Stimulated activated CD8-positive, alpha-beta memory T cell treated with anti-CD3 and anti-CD28 coated beads, Interleukin-7, amount 100 ng/mL, for 4 hours (primary cell): Measurements from ENCODE around the gene MPHOSPH9.
"Not testable (repeated sequence)": the region's sequence is repeated elsewhere in the genome, so short reads cannot be mapped to it uniquely, and the experiment has no call there.

Source experiments
- DNase-seq, 2 donors: peaks; one replicate each; pipeline ENCODE4 v3.0.0-alpha.2; 2020; ENCODE audit warnings: low read depth in 2 of 2

The MPHOSPH9 gene

GRCh38 chr12:123260081-123260480, 27.1 kb upstream of the MPHOSPH9 start:
- no peak for DNase-seq

- DNase-seq, result no peak
Observed at GRCh38 chr12:123258593-123258992, 25.7 kb upstream of the MPHOSPH9 start.

- DNase-seq, result no peak
Observed at GRCh38 chr12:123254853-123255446, 22.0 kb upstream of the MPHOSPH9 start.

GRCh38 chr12:123253641-123254459, 20.9 kb upstream of the MPHOSPH9 start:
- no peak for DNase-seq

DNA sequence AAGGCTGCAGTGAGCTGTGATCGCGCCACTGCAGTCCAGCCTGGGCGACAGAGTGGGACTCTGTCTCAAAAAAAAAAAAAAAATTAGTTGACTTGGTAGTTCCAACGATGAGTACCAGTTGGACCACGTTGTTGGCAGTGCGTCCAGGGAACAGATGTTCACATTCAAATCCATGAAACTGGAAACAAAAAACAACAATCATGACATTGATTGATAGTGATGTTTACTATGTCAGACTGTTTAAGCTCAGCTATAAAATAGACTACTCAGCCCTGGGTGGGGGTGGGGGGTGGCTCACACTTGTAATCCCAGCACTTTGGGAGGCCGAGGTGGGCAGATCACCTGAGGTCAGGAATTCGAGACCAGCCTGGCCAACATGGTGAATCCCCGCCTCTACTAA, 19.4 kb upstream of the MPHOSPH9 start:
- not testable (repeated sequence) for DNase-seq

DNA sequence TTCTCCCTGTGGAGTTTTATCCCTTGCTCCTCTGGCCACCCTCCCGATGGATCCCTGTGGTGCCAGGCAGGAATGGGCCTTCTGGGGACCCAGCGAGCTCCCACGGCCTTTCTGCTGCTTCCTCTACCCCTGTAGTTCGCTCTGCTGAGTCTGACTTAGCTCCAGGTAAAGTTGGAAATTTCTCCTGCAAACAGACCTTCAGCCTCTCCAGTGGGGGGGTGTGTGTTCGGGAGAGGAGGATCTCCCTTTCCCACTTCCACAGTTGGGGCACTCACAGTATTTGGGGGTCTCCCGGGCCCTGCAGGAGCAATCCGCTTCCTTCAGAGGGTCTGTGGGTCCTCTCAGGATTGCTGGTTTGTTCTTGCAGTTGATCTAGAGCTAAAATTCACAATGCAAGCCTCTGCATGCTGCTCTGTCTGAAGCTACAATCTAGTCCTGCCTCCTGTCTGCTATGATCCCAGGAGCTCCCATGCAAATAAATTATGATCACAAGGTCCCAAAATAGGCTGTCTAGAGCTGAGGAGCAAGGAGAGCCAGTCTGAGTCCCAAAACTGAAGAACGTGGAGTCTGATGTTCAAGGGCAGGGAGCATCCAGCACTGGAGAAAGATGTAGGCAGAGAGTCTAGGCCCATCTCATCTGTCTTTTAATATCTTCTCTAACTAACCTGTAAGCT, 18.6 kb upstream of the MPHOSPH9 start:
- no peak for DNase-seq

DNA sequence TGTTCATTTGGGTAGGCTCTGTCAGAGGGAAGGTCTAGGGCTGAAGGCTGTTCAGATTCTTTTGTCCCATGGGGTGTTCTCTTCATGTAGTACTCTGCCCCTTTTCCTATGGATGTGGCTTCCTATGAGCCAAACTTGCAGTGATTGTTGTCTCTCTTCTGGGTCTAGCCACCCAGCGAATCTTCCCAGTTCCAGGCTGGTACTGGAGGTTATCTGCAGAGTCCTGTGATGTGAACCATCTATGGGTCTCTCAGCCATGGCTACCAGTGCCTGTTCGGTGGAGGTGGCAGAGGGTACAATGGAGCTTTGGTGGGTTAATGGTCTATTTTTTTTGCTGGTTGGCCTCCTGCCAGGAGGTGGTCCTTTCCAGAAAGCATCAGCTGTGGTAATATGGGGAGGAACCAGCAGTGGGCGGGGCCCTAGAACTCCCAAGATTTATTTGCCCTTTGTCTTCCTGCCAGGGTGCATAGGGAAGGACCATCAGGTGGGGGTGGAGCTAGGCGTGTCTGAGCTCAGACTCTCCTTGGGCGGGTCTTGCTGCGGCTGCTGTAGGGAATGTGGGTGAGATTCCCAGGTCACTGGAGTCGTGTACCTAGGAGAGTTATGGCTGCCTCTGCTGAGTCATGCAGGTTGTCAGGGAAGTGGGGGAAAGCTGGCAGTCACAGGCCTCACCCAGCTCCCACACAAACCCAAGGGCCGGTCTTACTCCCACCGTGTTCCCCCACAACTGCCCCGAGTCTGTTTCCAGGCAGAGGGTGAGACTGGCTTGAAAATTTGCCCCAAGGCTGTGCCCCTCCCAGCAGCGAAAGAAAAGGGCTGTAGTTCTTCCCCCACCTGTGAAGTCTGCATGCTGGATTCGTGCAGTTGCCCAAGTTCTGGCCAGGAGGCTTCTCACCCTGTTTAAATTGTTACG, 17.8 kb upstream of the MPHOSPH9 start:
- DNase-seq, result no peak

- not testable (repeated sequence) for DNase-seq
Observed at GRCh38 chr12:123248996-123249741, 16.2 kb upstream of the MPHOSPH9 start.

GRCh38 chr12:123248129-123248528, 15.2 kb upstream of the MPHOSPH9 start:
- DNase-seq, result not testable (repeated sequence)

- no peak for DNase-seq
Observed at GRCh38 chr12:123245678-123246077, 12.7 kb upstream of the MPHOSPH9 start.

DNA sequence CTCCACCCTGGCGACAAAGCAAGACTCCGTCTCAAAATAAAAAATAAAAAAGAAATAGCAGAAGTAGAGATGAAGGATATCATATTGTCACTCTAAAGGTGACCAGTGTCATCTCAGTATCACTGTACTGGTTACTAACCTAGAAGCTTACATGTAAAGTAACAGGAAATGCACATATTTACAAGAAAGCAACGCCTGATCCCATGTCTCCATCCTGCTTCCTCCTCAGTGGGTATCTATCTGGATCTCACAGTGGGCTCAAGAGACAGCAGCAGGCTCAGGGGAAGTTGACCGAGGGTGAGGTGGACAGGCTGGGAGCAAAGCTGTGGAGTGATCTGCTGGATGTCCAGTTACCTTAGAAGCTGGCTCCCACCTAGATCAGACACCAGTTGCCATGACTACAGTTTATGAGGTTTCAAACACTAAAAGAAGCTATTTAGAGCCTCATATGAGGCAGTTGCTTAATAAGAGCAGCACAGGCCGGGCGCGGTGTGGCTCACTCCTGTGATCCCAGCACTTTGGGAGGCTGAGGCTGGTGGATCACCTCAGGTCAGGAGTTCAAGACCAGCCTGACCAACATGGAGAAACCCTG, 10.8 kb upstream of the MPHOSPH9 start:
- DNase-seq, result no peak

DNA sequence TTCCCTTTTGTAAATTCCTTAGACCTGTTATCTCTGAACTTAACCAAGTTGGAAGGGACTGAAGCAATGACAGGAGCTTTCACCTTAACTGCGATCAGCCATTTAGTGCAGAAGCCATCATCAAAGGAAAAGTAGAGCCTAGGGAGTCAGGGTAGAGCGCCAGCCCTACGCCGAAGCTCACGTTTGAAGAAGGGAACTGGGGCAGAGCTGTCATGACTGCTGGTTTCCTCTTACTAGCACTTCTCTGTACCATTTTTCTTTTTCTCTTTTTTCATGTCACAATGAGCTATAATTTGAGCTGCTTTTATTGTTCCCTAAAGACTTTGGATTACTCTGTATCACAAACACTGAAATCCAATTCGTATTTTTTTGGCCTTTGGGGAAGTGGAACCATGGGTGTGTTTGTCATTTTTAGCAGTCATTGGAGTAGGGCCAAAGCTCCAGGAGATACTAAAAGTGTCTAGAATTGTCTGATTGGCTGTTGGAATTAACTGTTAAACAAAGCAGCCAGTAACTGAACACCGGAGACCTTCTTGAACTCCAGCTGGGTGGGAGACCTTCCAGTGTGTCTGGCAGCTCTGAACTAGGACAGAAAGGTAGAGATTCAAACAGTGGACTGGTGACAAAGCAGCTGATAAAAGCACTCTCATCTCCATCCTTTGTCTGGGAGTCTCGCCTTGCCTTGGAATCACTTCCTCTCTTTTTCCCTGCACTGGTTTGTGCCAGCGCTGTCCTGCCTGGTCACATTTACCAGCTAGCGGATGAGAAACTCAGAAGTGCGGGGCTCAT, 9.4 kb upstream of the MPHOSPH9 start:
- DNase-seq, result no peak

DNA sequence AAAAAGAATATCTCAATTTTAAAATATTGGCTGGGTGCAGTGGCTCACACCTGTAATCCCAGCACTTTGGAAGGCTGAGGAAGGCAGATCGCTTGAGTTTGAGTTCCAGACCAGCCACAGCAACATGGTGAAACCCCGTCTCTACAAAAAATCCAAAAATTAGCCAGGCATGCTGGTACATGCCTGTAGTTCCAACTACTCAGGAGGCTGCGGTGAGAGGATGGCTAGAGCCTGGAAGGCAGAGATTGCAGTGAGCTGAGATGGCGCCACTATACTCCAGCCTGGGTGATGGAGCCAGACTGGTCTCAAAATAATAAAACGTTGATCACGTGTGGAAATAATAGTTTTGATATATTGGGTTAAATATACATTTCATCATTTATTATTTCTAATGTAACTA, 6.0 kb upstream of the MPHOSPH9 start:
- no peak for DNase-seq

- DNase-seq, result no peak
Observed at GRCh38 chr12:123238330-123238682, 5.4 kb upstream of the MPHOSPH9 start.

GRCh38 chr12:123237646-123238329, 4.8 kb upstream of the MPHOSPH9 start:
- peak; percentile 48 to 64 for DNase-seq

DNA sequence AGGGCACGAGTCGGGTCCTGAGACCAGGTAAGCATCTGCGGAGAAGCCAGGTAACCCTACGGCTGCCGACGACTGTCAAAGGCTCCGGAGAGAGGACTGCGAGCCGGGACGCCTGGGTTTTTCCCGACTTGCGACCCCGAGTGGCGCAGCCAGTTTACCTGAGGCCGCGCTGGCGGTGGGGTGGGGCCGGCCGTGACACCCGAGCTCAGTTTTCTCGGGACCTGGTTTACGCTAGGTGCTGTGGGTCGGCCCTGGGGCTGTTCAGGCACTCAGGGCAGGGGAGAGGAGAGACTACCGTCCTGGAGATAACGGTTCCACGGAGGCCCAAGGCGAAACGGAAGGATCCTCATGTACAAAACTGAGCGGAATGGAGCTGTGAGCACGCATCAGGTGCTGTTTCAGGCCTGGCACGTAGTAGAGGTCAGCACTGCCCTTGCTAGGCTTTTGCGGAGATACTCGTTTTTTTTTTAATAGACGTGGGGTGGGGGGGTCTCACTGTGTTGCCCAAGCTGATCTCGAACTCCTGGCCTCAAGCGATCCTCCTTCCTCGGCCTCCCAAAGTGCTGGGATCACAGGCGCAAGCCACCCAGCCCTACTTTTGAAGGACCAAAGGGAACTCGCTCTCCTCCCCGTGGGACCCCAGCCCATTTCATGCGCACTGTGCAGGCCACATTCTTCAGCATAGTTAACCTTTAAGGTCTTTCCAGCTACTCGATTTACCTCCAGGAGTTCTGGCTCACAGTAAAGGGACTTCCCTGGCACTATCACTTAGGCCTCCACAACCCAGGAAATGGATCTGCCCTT, 766 bp upstream of the MPHOSPH9 start:
- no peak for DNase-seq

- DNase-seq, result no peak
Observed at GRCh38 chr12:123232472-123232806, 502 bp downstream of the MPHOSPH9 start.

DNA sequence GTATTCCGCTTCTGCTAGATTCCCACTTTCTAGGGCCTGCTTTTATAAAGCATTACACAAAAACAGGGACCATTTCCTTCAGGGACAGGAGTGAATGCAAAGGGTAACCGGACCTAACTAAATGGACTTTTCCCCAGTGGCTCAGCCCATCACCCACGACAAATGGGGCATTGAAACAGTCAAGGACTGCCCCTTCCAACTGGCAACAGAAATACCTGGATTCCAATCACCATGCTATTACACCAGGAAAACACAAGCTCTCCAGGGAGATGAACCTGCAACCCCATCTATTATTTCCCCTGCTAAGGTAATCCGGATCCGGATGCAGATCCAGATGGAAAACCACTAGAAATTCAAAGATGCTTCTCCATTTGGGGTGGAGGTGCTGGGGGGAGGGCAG, 1.0 kb downstream of the MPHOSPH9 start:
- no peak for DNase-seq

DNA sequence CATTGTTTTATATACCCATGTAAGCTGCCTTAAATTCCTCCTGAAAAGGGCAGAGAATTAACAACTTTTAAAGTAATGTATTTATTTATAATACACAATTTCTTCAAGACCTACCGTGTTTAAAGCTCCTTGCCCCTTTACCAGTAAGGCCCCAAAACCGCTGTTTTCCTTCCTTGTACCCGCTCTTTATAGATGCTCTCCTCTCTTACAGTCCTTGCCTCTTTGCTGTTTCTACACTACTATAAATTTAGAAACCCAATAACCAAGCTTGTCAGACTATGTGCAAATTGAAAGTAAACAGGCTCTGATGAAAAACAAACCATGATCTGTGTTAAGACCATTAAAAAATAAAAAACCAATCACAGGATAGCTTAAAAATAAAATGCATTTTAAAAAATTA, 3.9 kb downstream of the MPHOSPH9 start:
- DNase-seq, result no peak
